Body of pancreas (tissue), 4 donors: ENCODE data around the gene RGS14. TPM values are rescaled to one million over a fixed set of nuclear protein-coding genes. Genes with fewer than 3 reads are reported as not detected.

ENCODE experiments used
- ATAC-seq: fragments of 150-250 bp; one replicate; pipeline ENCODE4 v1.9.1; 2016
- DNase-seq, 4 donors: peaks; one replicate each; pipeline ENCODE4 v3.0.0-alpha.2; 2019
- H3K27ac ChIP-seq, 4 donors: fragments of 200-600 bp; sonication (generic); 1 replicate in 3 of 4; 2 replicates in 1 of 4; pipeline versions ENCODE4 v1.5.1 to v1.6.1; 2016 to 2019; ENCODE audit warnings: mild to moderate bottlenecking in 1 of 4, mixed read lengths in 1 of 4, moderate library complexity in 1 of 4
- H3K27me3 ChIP-seq, 2 donors: fragments of 200-600 bp; sonication (generic); one replicate each; pipeline ENCODE4 v1.6.0; 2016; ENCODE audit warnings: mild to moderate bottlenecking in 1 of 2
- H3K36me3 ChIP-seq, 2 donors: fragments of 200-600 bp; sonication (generic); replicated peaks in 1 of 2; 2 replicates each; pipeline ENCODE4 v1.5.1; 2016; ENCODE audit warnings: low read depth in 2 of 2; ENCODE audit not compliant: insufficient read depth in 1 of 2
- H3K4me1 ChIP-seq: fragments of 200-600 bp; sonication (generic); one replicate; pipeline ENCODE4 v1.6.0; 2016
- H3K4me3 ChIP-seq, 2 donors: fragments of 200-600 bp; sonication (generic); 1 replicate in 1 of 2; 2 replicates in 1 of 2; pipeline ENCODE4 v1.5.1; 2016 to 2019
- H3K9me3 ChIP-seq, 3 donors: fragments of 200-600 bp; sonication (generic); 1 replicate in 2 of 3; 2 replicates in 1 of 3; pipeline ENCODE4 v1.5.1; 2016
- POLR2A ChIP-seq, 3 donors: fragments of 450-650 bp; IDR thresholded peaks; one replicate each; pipeline ENCODE4 v1.6.1; 2016; ENCODE audit warnings: antibody characterized with exemption in 3 of 3, mild to moderate bottlenecking in 2 of 3
- WGBS, 2 donors: methylation state at CpG; one replicate each; pipeline ENCODE4 v1.1.5; 2017; 5-methylcytosine and 5-hydroxymethylcytosine counted together
- intact Hi-C: fragments of 100-400 bp; cut with DNase I; formaldehyde crosslinking; loops from one replicate; pipeline ENCODE4 v1.15.1; 2023
- total RNA-seq, 2 donors: library from RNA; depleted of rRNA; stranded (reverse); fragments of >200 nt; gene quantifications; one replicate each; pipeline ENCODE4 v1.1.0, GENCODE V29; 2016
- TF ChIP-seq, protein P1 (sequence below), 7 experiments: fragments of 450-650 bp in 4 of 7; fragments of 200-600 bp in 3 of 7; sonication (generic) in 3 of 7; IDR thresholded peaks; one replicate each; pipeline ENCODE4 v1.5.1; 2016 to 2019; ENCODE audit warnings: antibody characterized with exemption in 7 of 7

The RGS14 gene
- total RNA-seq, 2 donors from 2014 or later: 15.0 to 39.2 TPM

DNA sequence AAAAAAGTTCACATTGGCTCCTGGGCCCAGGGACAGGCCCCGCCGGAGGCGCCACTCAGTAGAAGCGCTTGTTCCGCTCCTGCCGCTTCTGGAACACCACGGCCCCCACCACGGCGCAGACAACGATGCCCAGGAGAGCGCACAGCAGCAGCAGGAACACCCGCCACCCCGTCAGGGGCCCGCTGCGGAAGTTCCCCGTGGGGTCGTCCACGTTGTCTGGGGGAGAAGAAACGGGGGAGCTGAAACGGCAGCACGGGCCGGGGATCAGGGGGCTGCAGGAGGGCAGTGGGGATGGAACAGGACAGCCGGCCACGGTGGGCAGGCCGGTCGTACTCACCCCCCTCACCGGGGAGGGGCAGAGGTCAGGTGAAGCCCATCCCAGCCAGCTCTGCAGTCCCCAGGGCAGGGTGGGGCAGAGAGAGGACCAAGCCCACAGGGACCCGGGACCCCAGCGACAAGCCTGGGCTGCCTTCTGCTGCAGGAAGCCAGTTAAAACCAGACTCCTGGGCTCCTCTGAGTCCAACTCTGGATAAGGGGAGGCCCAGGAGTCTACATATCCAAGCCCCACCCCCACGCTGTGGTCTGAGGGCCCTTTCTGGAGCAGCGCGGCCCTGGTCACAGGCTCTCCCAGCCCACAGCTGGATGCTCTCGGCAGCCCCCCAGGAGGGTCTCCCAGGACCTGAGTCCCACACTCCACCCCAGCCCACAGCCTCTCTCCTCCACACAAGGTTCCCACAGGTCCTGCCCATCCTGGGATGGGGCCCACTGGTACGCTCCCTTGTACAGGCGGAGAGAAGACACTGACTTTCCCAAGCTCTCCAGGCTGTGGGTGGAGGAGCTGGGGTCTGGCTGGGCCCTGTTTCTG, 25.5 kb upstream of the RGS14 start:
- no peak for ATAC-seq
- H3K27me3 ChIP-seq: no peaks in the 10 kb centered on the region
- H3K4me1 ChIP-seq: peaks cover 26% of the 10 kb centered on the region
- no peak for DNase-seq
- H3K36me3 ChIP-seq: peaks cover 17 to 34% of the 10 kb centered on the region in 2 donors
- intact Hi-C loops: no loop called here
- H3K27ac ChIP-seq: no peak overlapping the region
- no peaks in the 10 kb centered on the region for H3K9me3 ChIP-seq
- WGBS, 2 donors: 86 to 93% methylated on average over 29 to 35 of the region's 35 CpGs
- no peak overlapping the region for H3K4me3 ChIP-seq
- no peak for TF ChIP-seq POLR2A (IDR thresholded peaks at IDR 0.05)
- TF ChIP-seq, protein P1, sequence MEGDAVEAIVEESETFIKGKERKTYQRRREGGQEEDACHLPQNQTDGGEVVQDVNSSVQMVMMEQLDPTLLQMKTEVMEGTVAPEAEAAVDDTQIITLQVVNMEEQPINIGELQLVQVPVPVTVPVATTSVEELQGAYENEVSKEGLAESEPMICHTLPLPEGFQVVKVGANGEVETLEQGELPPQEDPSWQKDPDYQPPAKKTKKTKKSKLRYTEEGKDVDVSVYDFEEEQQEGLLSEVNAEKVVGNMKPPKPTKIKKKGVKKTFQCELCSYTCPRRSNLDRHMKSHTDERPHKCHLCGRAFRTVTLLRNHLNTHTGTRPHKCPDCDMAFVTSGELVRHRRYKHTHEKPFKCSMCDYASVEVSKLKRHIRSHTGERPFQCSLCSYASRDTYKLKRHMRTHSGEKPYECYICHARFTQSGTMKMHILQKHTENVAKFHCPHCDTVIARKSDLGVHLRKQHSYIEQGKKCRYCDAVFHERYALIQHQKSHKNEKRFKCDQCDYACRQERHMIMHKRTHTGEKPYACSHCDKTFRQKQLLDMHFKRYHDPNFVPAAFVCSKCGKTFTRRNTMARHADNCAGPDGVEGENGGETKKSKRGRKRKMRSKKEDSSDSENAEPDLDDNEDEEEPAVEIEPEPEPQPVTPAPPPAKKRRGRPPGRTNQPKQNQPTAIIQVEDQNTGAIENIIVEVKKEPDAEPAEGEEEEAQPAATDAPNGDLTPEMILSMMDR (IDR thresholded peaks at IDR 0.05): no peak

DNA sequence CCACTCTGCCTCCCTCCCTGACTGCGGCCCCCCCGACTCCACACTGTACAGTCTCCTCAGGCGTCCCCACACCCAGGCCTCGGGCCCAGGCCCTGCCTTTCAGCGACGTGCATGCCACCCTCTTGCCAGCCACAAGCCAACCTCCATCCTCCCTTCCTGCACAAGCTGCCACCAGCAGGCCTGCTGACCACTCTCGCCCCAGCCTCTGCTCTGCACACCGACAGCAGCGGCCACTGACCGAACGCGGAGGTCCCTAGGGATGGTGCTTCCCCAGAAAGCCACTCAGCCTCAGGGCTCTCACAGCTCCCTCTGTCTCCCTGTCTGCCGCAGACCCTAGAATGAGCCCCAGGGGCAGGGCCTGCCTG, 24.8 kb upstream of the RGS14 start:
- Histone ChIP-seq H3K9me3 (no peaks in the 10 kb centered on the region), H3K36me3 (peaks cover 17 to 35% of the 10 kb centered on the region in 2 donors), H3K27me3 (no peaks in the 10 kb centered on the region), H3K4me1 (peaks cover 20% of the 10 kb centered on the region), H3K27ac (no peak overlapping the region), H3K4me3 (no peak overlapping the region)
- no peak for TF ChIP-seq POLR2A (IDR thresholded peaks at IDR 0.05)
- TF ChIP-seq, protein P1 (IDR thresholded peaks at IDR 0.05): no peak
- DNase-seq (no peak), ATAC-seq (no peak)
- 87 to 96% methylated on average over 7 to 11 of the region's 13 CpGs for WGBS, 2 donors
- intact Hi-C loops: no loop called here

DNA sequence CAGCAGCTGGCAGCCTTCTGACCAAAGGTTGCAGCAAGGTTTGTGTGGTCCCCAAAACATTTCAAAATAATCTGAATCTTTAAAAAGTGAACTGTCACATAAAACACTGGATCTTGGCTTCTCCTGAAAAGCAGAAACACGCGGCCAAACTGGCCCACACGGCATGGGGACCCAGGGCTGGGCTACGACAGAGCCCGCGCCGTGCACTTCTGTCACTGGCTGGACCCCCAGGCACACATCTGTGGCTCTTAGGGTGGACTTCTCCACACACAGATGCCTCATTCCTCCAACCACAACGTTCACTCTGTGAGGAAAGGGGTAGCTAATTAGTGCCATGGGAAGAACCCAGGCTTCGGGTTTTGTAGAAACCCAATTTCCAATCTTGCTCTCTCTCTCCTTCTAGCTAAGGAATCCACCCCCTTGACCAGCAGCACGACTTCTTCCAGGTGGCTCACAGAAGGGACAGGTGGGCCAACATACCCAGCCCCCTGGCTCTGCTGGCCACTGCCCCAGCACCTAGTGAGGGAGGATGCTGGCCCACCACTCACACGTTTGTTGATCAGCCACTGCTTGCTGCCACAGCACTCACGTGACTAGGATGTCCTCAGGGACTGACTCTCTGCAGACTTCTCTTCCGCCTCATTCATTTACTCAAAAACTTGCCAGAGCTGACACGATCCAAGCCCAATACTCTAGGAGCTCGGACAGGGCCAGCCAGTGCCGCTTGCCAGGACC, 24.1 kb upstream of the RGS14 start:
- DNase-seq: no peak
- WGBS, 2 donors: 88 to 91% methylated on average over 13 to 15 of the region's 16 CpGs
- H3K27me3 ChIP-seq: no peaks in the 10 kb centered on the region
- peaks cover 17 to 39% of the 10 kb centered on the region in 2 donors for H3K36me3 ChIP-seq
- TF ChIP-seq, protein P1 (IDR thresholded peaks at IDR 0.05): no peak
- no peak for TF ChIP-seq POLR2A (IDR thresholded peaks at IDR 0.05)
- no peak for ATAC-seq
- no peak overlapping the region for H3K4me3 ChIP-seq
- H3K9me3 ChIP-seq: no peaks in the 10 kb centered on the region
- no peak overlapping the region for H3K27ac ChIP-seq
- intact Hi-C loops: no loop called here
- peaks cover 13% of the 10 kb centered on the region for H3K4me1 ChIP-seq

DNA sequence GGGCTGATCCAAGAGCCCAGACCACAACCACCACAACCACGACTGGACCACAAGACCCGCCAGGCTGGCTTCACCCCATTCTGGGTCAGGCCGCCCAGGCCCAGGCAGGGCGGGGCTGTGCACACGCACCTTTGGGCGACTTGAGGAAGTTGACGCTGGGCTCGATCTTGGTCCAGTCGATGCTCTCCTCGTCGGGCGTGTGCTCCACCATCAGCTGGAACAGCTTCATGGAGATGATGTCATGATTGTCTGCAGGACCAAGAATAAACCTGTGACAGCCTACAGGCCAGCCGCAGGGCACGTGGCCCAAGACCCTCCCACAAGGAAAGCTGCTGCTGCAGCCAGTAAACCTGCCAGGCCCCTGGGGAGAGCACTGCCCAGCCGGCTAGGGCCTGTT, 23.6 kb upstream of the RGS14 start:
- intact Hi-C loops: no loop called here
- peaks cover 17 to 39% of the 10 kb centered on the region in 2 donors for H3K36me3 ChIP-seq
- H3K27ac ChIP-seq: no peak overlapping the region
- no peaks in the 10 kb centered on the region for H3K27me3 ChIP-seq
- no peak for ATAC-seq
- DNase-seq: no peak
- 82 to 86% methylated on average over 1 to 13 of the region's 15 CpGs for WGBS, 2 donors
- no peak overlapping the region for H3K4me3 ChIP-seq
- H3K9me3 ChIP-seq: no peaks in the 10 kb centered on the region
- peaks cover 10% of the 10 kb centered on the region for H3K4me1 ChIP-seq
- TF ChIP-seq, protein P1 (IDR thresholded peaks at IDR 0.05): no peak
